Brain pericyte (primary cell): ENCODE data around the gene CFAP69.
"Not testable (repeated sequence)": the region's sequence is repeated elsewhere in the genome, so short reads cannot be mapped to it uniquely, and the experiment has no call there.

Experiments used
- DNase-seq: peaks from one replicate; pipeline ENCODE4 v3.0.0-alpha.2; 2012; ENCODE audit warnings: low read depth, low spot score

The CFAP69 gene

DNA sequence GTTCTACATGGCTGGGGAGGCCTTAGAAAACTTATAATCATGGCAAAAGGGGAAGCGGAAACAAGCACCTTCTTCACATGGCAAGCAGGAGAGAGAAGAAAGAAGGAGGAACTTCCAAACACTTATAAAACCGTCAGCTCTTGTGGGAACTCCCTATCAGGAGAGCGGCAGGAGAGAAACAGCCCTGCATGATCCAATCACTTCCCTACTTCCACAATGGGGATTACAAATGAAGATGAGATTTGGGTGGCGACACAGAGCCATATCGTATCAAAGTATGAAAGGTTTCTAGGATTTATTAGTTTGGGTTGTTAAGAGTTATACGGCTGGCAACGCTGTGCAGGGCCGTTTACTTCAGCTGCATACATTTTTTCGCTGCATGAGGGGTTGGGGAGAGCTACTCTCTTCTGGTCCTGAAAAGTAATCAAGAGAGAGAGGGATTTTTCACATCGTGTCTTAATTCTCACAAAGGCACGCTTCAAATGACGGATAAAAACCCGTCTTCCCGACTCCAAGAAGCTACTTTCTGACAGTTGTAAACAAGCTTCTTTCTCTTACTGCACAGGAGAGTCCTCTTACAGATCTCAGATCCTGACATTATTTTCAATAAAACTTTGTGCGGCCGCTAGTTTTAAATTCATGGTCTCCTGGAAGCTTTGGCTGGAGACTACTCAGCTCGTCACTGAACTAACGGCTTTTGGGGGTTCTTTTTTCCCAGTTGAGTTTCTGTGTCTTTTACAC, 100.8 kb downstream of the CFAP69 start:
- DNase-seq, result no peak

- peak; percentile 92 for DNase-seq
Measured at GRCh38 chr7:90346336-90347125, 101.6 kb downstream of the CFAP69 start, which contains the start of gene GTPBP10. GTPBP10 (plus strand) TSS chr7:90346716; CDS start chr7:90346742, 26 bp downstream.

GRCh38 chr7:90347759-90348158, 102.8 kb downstream of the CFAP69 start:
- no peak for DNase-seq

- DNase-seq, result no peak
Measured at GRCh38 chr7:90349305-90349704, 104.3 kb downstream of the CFAP69 start.

- DNase-seq, result not testable (repeated sequence)
Measured at GRCh38 chr7:90350032-90350431, 105.1 kb downstream of the CFAP69 start.

GRCh38 chr7:90351987-90352386, 107.0 kb downstream of the CFAP69 start:
- no peak for DNase-seq
